H1 (cell line): ENCODE measurements around the gene TTC27. TPM values are rescaled to one million over a fixed set of nuclear protein-coding genes. Genes with fewer than 3 reads are reported as not detected.

Source experiments
- PHF8 ChIP-seq: fragments of 200-600 bp; sonication (generic); conservative IDR thresholded peaks from 2 replicates; pipeline ENCODE4 v1.7.1; 2012; ENCODE audit warnings: low read depth, mild to moderate bottlenecking, inconsistent platforms, low read length, moderate library complexity
- polyA plus RNA-seq, 7 experiments: library from polyadenylated mRNA; depleted of rRNA in 3 of 7; stranded (reverse) in 5 of 7; unstranded in 2 of 7; fragments of >200 nt in 5 of 7; fragments of 200-250 nt in 2 of 7; gene quantifications; 1 replicate in 5 of 7; 2 replicates in 1 of 7; 4 replicates in 1 of 7; pipeline versions ENCODE4 v1.2.1 to v1.2.3, GENCODE V29; 2011 to 2013; ENCODE audit warnings: missing spikeins in 2 of 7, mixed read lengths in 2 of 7
- total RNA-seq: library from RNA; stranded (reverse); fragmentation: NEBNext Ultra II Directional; extraction: Animal tissue kit (Norgen Biotek cat#: 25700); gene quantifications from 2 replicates; pipeline ENCODE4 v1.2.1, GENCODE V29; 2021
- TF ChIP-seq, protein P1 (sequence below): IDR thresholded peaks from 2 replicates; pipeline ENCODE4 v1.6.1; 2012; ENCODE audit warnings: inconsistent platforms

Gene TTC27
- total and polyA plus RNA-seq, 2 of the 8 experiments (the other 6 are each of a cell fraction or from before 2014, with no cell fraction given): 13.8 to 29.1 TPM

DNA sequence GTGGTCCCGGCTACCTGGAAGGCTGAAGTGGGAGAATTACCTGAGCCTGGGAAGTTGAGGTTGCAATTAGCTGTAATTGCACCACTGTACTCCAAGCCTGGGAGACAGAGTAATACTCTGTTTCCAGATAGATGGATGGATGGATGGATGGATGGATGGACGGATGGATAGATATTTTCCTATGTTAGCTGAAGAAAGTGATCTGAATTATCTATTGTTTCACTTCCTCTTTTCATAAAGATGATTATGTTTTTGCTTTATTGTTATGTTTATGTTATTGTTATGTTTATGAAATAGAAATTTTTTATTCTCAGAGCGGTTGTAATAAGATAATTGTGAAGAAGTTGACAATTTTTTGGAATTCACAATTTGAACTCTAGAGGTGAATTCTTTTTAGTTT, 33.3 kb upstream of the TTC27 start (continued):
- TF ChIP-seq PHF8: no peak
- TF ChIP-seq, protein P1, sequence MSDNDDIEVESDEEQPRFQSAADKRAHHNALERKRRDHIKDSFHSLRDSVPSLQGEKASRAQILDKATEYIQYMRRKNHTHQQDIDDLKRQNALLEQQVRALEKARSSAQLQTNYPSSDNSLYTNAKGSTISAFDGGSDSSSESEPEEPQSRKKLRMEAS: no peak
